Nephron (organoid): Measurements from ENCODE around the gene VEZF1.
"Not testable (repeated sequence)": the region's sequence is repeated elsewhere in the genome, so short reads cannot be mapped to it uniquely, and the experiment has no call there.

Source experiments
- H3K27ac Mint-ChIP-seq, 3 experiments: 2 replicates each; pipeline ENCODE4 v1.8.0; 2020; ENCODE audit warnings: mixed read lengths in 3 of 3, mild to moderate bottlenecking in 2 of 3, moderate library complexity in 1 of 3
- H3K27me3 Mint-ChIP-seq: 2 replicates; pipeline ENCODE4 v1.8.0; 2021; ENCODE audit warnings: low read depth, mild to moderate bottlenecking, moderate library complexity, mixed read lengths
- H3K36me3 Mint-ChIP-seq: 2 replicates; pipeline ENCODE4 v1.8.0; 2020; ENCODE audit warnings: low read depth, mixed read lengths
- H3K4me1 Mint-ChIP-seq: 2 replicates; pipeline ENCODE4 v1.8.0; 2020; ENCODE audit warnings: mixed read lengths
- H3K4me3 Mint-ChIP-seq, 3 experiments: 2 replicates each; pipeline ENCODE4 v1.8.0; 2020; ENCODE audit warnings: mild to moderate bottlenecking in 3 of 3, mixed read lengths in 3 of 3, moderate library complexity in 2 of 3
- H3K9me3 Mint-ChIP-seq: 2 replicates; pipeline ENCODE4 v1.8.0; 2020; ENCODE audit warnings: mixed read lengths
- CTCF ChIP-seq, 3 experiments: fragments of 200-600 bp; sonication (generic); IDR thresholded peaks; one replicate each; pipeline ENCODE4 v1.5.0; 2021; ENCODE audit warnings: antibody characterized with exemption in 3 of 3; ENCODE audit not compliant: unreplicated experiment in 3 of 3

VEZF1 gene

GRCh38 chr17:57965521-57966160 lies 22.4 kb downstream of the VEZF1 start:
- Mint-ChIP-seq H3K27ac (no peak overlapping the region), H3K4me1 (no peaks in the 10 kb centered on the region), H3K4me3 (no peak overlapping the region), H3K9me3 (no peaks in the 10 kb centered on the region), H3K27me3 (peaks cover 6% of the 10 kb centered on the region), H3K36me3 (no peaks in the 10 kb centered on the region)
- TF ChIP-seq CTCF (IDR thresholded peaks at IDR 0.05; ENCODE audit: unreplicated experiment in 3 of 3) = no peak

- Mint-ChIP-seq H3K4me1 (peaks cover 4% of the 10 kb centered on the region), H3K27ac (no peak overlapping the region), H3K36me3 (no peaks in the 10 kb centered on the region), H3K9me3 (no peaks in the 10 kb centered on the region), H3K4me3 (no peak overlapping the region), H3K27me3 (peaks cover 12% of the 10 kb centered on the region)
- no peak for TF ChIP-seq CTCF (IDR thresholded peaks at IDR 0.05; ENCODE audit: unreplicated experiment in 3 of 3)
Measured at GRCh38 chr17:57963149-57963511, 24.9 kb downstream of the VEZF1 start.

- Mint-ChIP-seq H3K36me3 (no peaks in the 10 kb centered on the region), H3K4me1 (peaks cover 9% of the 10 kb centered on the region), H3K27ac (no peak overlapping the region), H3K4me3 (no peak overlapping the region), H3K9me3 (no peaks in the 10 kb centered on the region), H3K27me3 (peaks cover 16% of the 10 kb centered on the region)
- TF ChIP-seq CTCF (IDR thresholded peaks at IDR 0.05; ENCODE audit: unreplicated experiment in 3 of 3) = no peak
Measured at GRCh38 chr17:57962279-57963148, 25.5 kb downstream of the VEZF1 start.

GRCh38 chr17:57959929-57960328 lies 28.1 kb downstream of the VEZF1 start:
- Mint-ChIP-seq H3K27me3 (peaks cover 24% of the 10 kb centered on the region), H3K4me1 (peaks cover 23% of the 10 kb centered on the region), H3K4me3 (no peak overlapping the region), H3K36me3 (no peaks in the 10 kb centered on the region), H3K9me3 (no peaks in the 10 kb centered on the region), H3K27ac (no peak overlapping the region)
- TF ChIP-seq CTCF (IDR thresholded peaks at IDR 0.05; ENCODE audit: unreplicated experiment in 3 of 3) = no peak

- not testable (repeated sequence) for H3K9me3 Mint-ChIP-seq, H3K4me3 Mint-ChIP-seq, H3K36me3 Mint-ChIP-seq, H3K27ac Mint-ChIP-seq
- Mint-ChIP-seq H3K4me1 (peaks cover 34% of the 10 kb centered on the region), H3K27me3 (peaks cover 20% of the 10 kb centered on the region)
Measured at GRCh38 chr17:57958391-57958790, 29.7 kb downstream of the VEZF1 start.

- peak overlapping the region; percentile 70 to 81 (median 76) for H3K4me3 Mint-ChIP-seq
- no peak for TF ChIP-seq CTCF (IDR thresholded peaks at IDR 0.05; ENCODE audit: unreplicated experiment in 3 of 3)
- no peaks in the 10 kb centered on the region for H3K9me3 Mint-ChIP-seq
- H3K27me3 Mint-ChIP-seq = peaks cover 20% of the 10 kb centered on the region
- peak overlapping the region; percentile 31 to 67 (median 54) for H3K27ac Mint-ChIP-seq
- H3K36me3 Mint-ChIP-seq = no peaks in the 10 kb centered on the region
- peaks cover 39% of the 10 kb centered on the region for H3K4me1 Mint-ChIP-seq
Measured at GRCh38 chr17:57957886-57958285, 30.2 kb downstream of the VEZF1 start.
